GM10248 (cell line): ENCODE results near the gene CFDP1.

Source experiments
- CTCF ChIA-PET: fragments of 300-600 bp; sonication (Branson Sonifier 250); formaldehyde crosslinking; extraction: SDS; loops from one replicate; lab custom pipeline; 2021; ENCODE audit warnings: antibody characterized with exemption; lab: Yijun Ruan, JAX
- POLR2A ChIA-PET: fragments of 350-650 bp; sonication (Branson Sonifier 250); formaldehyde crosslinking; extraction: SDS; loops from one replicate; lab custom pipeline; 2020; ENCODE audit warnings: antibody characterized with exemption; lab: Yijun Ruan, JAX
- DNase-seq: peaks from one replicate; pipeline ENCODE4 v3.0.0; 2012; ENCODE audit errors: extremely low spot score
- CTCF ChIP-seq: IDR thresholded peaks from 2 replicates; pipeline ENCODE4 v1.5.1; 2012; ENCODE audit warnings: mild to moderate bottlenecking, low read depth; ENCODE audit errors: extremely low read depth, missing control alignments, control extremely low read depth

The CFDP1 gene

GRCh38 chr16:75364286-75364791 is 69.0 kb downstream of the CFDP1 start:
- no peak for DNase-seq
- ChIA-PET POLR2A (no interaction called here), CTCF (interaction anchor here (0.7 to 1.7 kb wide), 4 partner anchors 8 to 131 kb away, joined by 3 to 5 read pairs (median 4); no protein-coding TSS in a partner anchor)
- no peak for TF ChIP-seq CTCF

GRCh38 chr16:75362846-75363245 is 70.5 kb downstream of the CFDP1 start:
- DNase-seq: no peak
- TF ChIP-seq CTCF: no peak
- ChIA-PET POLR2A (no interaction called here), CTCF (interaction anchor here (1.6 kb wide), 1 partner anchor 17 kb away, joined by 3 read pairs; no protein-coding TSS in a partner anchor)

- POLR2A ChIA-PET: no interaction called here
- DNase-seq: no peak
- CTCF ChIA-PET: interaction anchor here (1.6 kb wide), 1 partner anchor 18 kb away, joined by 3 read pairs; no protein-coding TSS in a partner anchor
Observed at GRCh38 chr16:75361936-75362335, 71.4 kb downstream of the CFDP1 start.

GRCh38 chr16:75354170-75354569 is 79.1 kb downstream of the CFDP1 start:
- no peak for DNase-seq
- CTCF ChIA-PET: no interaction called here
- TF ChIP-seq CTCF: no peak
- POLR2A ChIA-PET: interaction anchor here (0.7 kb wide), 2 partner anchors 86 to 296 kb away, joined by 3 to 9 read pairs; no protein-coding TSS in a partner anchor

More at GRCh38 chr16:75361936-75362335, 71.4 kb downstream of the CFDP1 start:
- TF ChIP-seq CTCF: no peak

- ChIA-PET POLR2A (no interaction called here), CTCF (no interaction called here)
- DNase-seq: no peak
- TF ChIP-seq CTCF: no peak
Observed at GRCh38 chr16:75351183-75351582, 82.1 kb downstream of the CFDP1 start.

- DNase-seq: no peak
- CTCF ChIA-PET: interaction anchor here (0.9 kb wide), 1 partner anchor 112 kb away, joined by 3 read pairs; no protein-coding TSS in a partner anchor
- no peak for TF ChIP-seq CTCF
- POLR2A ChIA-PET: no interaction called here
Observed at GRCh38 chr16:75345711-75346110, 87.6 kb downstream of the CFDP1 start.
